Karpas-422 (cell line): Measurements from ENCODE around the gene TLE1. TPM values are rescaled to one million over a fixed set of nuclear protein-coding genes. Genes with fewer than 3 reads are reported as not detected.

Experiments used
- DNase-seq: peaks from one replicate; pipeline ENCODE4 v3.0.0-alpha.2; 2015
- H2AFZ ChIP-seq: fragments of 200-600 bp; sonication (generic); 2 replicates; pipeline ENCODE4 v1.6.1; 2014; ENCODE audit warnings: antibody characterized with exemption, low read length, mixed read lengths
- H3K27ac ChIP-seq: fragments of 200-600 bp; sonication (generic); 2 replicates; pipeline ENCODE4 v1.5.1; 2014; ENCODE audit warnings: mild to moderate bottlenecking, low read length, moderate library complexity
- H3K27me3 ChIP-seq: fragments of 200-600 bp; sonication (generic); 2 replicates; pipeline ENCODE4 v1.6.1; 2014; ENCODE audit warnings: low read length, mixed read lengths
- H3K36me3 ChIP-seq: fragments of 200-600 bp; sonication (generic); 2 replicates; pipeline ENCODE4 v1.6.1; 2014; ENCODE audit warnings: low read length, mixed read lengths; ENCODE audit not compliant: insufficient read depth
- H3K4me1 ChIP-seq: fragments of 200-600 bp; sonication (generic); 2 replicates; pipeline ENCODE4 v1.6.1; 2014; ENCODE audit warnings: mild to moderate bottlenecking, low read length, mixed read lengths
- H3K4me2 ChIP-seq: fragments of 200-600 bp; sonication (generic); 2 replicates; pipeline ENCODE4 v1.6.1; 2014; ENCODE audit warnings: low read length, low read depth, mild to moderate bottlenecking; ENCODE audit not compliant: poor library complexity, severe bottlenecking
- H3K4me3 ChIP-seq: fragments of 200-600 bp; sonication (generic); 2 replicates; pipeline ENCODE4 v1.5.1; 2014; ENCODE audit warnings: mild to moderate bottlenecking, antibody characterized with exemption, low read length, mixed read lengths
- H3K79me2 ChIP-seq: fragments of 200-600 bp; sonication (generic); 2 replicates; pipeline ENCODE4 v1.6.1; 2014; ENCODE audit warnings: mild to moderate bottlenecking, low read length, mixed read lengths
- H3K9ac ChIP-seq: fragments of 200-600 bp; sonication (generic); 2 replicates; pipeline ENCODE4 v1.6.0; 2014; ENCODE audit warnings: low read length
- H3K9me2 ChIP-seq: fragments of 200-600 bp; sonication (generic), shearing (Covaris generic); replicated peaks from 2 replicates; pipeline ENCODE4 v1.6.0; 2014; ENCODE audit warnings: mild to moderate bottlenecking, low read length, moderate library complexity; ENCODE audit not compliant: insufficient read depth
- H3K9me3 ChIP-seq: fragments of 300-700, 200-600 bp; sonication (generic); 2 replicates; pipeline ENCODE4 v1.6.1; 2014; ENCODE audit warnings: low read length, mixed read lengths
- H4K20me1 ChIP-seq: fragments of 200-600 bp; sonication (generic); 2 replicates; pipeline ENCODE4 v1.6.1; 2014; ENCODE audit warnings: mild to moderate bottlenecking, antibody characterized with exemption, low read length, low read depth; ENCODE audit not compliant: insufficient read depth
- total RNA-seq: library from RNA; depleted of rRNA; stranded (reverse); fragments of >200 nt; shearing (Covaris generic); gene quantifications from 2 replicates; pipeline ENCODE4 v1.2.3, GENCODE V29; 2014; ENCODE audit warnings: low replicate concordance

The TLE1 gene
- total RNA-seq, 1 experiment from 2014 or later, result not detected

DNA sequence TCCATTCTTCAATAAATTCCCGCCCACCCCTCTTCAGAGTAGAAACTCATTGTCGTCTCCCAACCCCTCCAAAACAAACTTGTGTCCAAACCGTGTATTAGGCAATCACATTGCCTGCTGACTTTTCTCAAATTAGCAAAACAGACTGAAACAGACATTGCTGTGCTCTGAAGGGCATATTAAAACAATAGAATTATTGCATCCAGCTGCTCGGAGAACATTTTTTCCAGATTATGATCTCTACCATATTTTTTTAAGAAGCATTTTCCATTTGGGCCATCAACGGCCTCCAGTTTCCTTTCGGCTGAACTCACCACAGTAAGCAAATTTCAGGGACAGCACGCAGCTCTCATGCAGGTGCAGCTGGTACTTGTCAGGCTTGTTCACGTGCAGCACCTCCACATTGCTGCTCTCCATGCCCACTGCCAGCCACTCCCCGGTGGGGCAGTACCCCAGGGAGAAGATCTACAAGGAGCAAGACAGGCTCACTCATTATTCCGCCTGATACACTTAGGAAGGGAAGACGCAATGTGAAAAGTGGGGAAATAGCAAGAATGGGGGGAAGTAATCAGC lies 104.1 kb downstream of the TLE1 start:
- Histone ChIP-seq H3K9ac (no peak overlapping the region), H3K4me3 (no peak overlapping the region), H4K20me1 (no peaks in the 10 kb centered on the region), H3K36me3 (no peaks in the 10 kb centered on the region), H3K4me1 (no peaks in the 10 kb centered on the region), H3K79me2 (no peaks in the 10 kb centered on the region), H3K27ac (no peak overlapping the region), H3K9me2 (no peaks in the 10 kb centered on the region), H3K9me3 (peaks cover 10% of the 10 kb centered on the region; the same call in 1 of the 2 replicates), H3K4me2 (no peak overlapping the region), H3K27me3 (no peaks in the 10 kb centered on the region), H2AFZ (no peak overlapping the region)
- DNase-seq, result no peak

GRCh38 chr9:81584099-81584498 lies 105.2 kb downstream of the TLE1 start:
- no peaks in the 10 kb centered on the region for H3K9me2 ChIP-seq
- H3K36me3 ChIP-seq, result no peaks in the 10 kb centered on the region
- H3K4me3 ChIP-seq, result no peak overlapping the region
- no peak overlapping the region for H3K27ac ChIP-seq
- H3K27me3 ChIP-seq, result no peaks in the 10 kb centered on the region
- no peak overlapping the region for H3K9ac ChIP-seq
- no peaks in the 10 kb centered on the region for H3K4me1 ChIP-seq
- no peaks in the 10 kb centered on the region for H3K79me2 ChIP-seq
- no peaks in the 10 kb centered on the region for H4K20me1 ChIP-seq
- peaks cover 8% of the 10 kb centered on the region; the same call in 1 of the 2 replicates for H3K9me3 ChIP-seq
- no peak for DNase-seq
- H3K4me2 ChIP-seq, result no peak overlapping the region
- H2AFZ ChIP-seq, result no peak overlapping the region

- H3K9me3 ChIP-seq, result peaks cover 8% of the 10 kb centered on the region; the same call in 1 of the 2 replicates
- H3K27ac ChIP-seq, result no peak overlapping the region
- DNase-seq, result no peak
- no peaks in the 10 kb centered on the region for H3K27me3 ChIP-seq
- H2AFZ ChIP-seq, result no peak overlapping the region
- H4K20me1 ChIP-seq, result no peaks in the 10 kb centered on the region
- no peaks in the 10 kb centered on the region for H3K9me2 ChIP-seq
- H3K4me1 ChIP-seq, result no peaks in the 10 kb centered on the region
- H3K79me2 ChIP-seq, result no peaks in the 10 kb centered on the region
- no peaks in the 10 kb centered on the region for H3K36me3 ChIP-seq
- H3K9ac ChIP-seq, result no peak overlapping the region
- no peak overlapping the region for H3K4me3 ChIP-seq
- no peak overlapping the region for H3K4me2 ChIP-seq
Observed at GRCh38 chr9:81581986-81582385, 107.4 kb downstream of the TLE1 start.

GRCh38 chr9:81579381-81579780 lies 110.0 kb downstream of the TLE1 start:
- Histone ChIP-seq H3K36me3 (no peaks in the 10 kb centered on the region), H3K79me2 (no peaks in the 10 kb centered on the region), H3K9ac (no peak overlapping the region), H4K20me1 (no peaks in the 10 kb centered on the region), H3K4me2 (no peak overlapping the region), H3K4me3 (no peak overlapping the region), H3K27ac (no peak overlapping the region), H3K27me3 (no peaks in the 10 kb centered on the region), H3K9me3 (peaks cover 19% of the 10 kb centered on the region), H2AFZ (no peak overlapping the region), H3K4me1 (no peaks in the 10 kb centered on the region), H3K9me2 (no peaks in the 10 kb centered on the region)
- DNase-seq, result no peak

- Histone ChIP-seq H2AFZ (no peak overlapping the region), H3K4me3 (no peak overlapping the region), H3K27me3 (no peaks in the 10 kb centered on the region), H3K79me2 (no peaks in the 10 kb centered on the region), H3K36me3 (no peaks in the 10 kb centered on the region), H3K9me3 (peaks cover 25% of the 10 kb centered on the region), H3K27ac (no peak overlapping the region), H4K20me1 (no peaks in the 10 kb centered on the region), H3K9me2 (no peaks in the 10 kb centered on the region), H3K9ac (no peak overlapping the region), H3K4me2 (no peak overlapping the region), H3K4me1 (no peaks in the 10 kb centered on the region)
- no peak for DNase-seq
Observed at GRCh38 chr9:81578606-81579005, 110.7 kb downstream of the TLE1 start.

- no peak for DNase-seq
- H3K27ac ChIP-seq, result no peak overlapping the region
- H3K4me2 ChIP-seq, result no peak overlapping the region
Observed at GRCh38 chr9:81575956-81576355, 113.4 kb downstream of the TLE1 start.

DNA sequence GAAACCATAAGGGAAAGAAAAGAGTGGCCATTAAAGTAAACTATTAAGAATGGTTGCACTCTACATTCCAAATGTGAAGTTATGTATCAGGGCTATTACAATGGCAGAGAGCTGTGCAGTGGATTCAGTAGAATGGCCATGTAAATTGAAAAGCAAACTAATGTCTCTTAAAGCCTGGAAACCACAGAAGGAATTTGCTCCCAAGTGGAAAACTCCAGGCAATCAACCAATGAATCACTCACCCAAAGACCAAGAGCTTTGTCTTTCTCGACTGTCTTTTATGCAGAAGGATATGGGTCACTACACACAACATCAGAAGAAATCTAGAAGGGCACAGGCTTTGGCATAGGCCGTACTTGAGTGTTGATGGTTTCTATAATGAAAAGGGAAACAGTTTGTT lies 114.9 kb downstream of the TLE1 start:
- Histone ChIP-seq H3K9me2 (no peaks in the 10 kb centered on the region), H4K20me1 (no peaks in the 10 kb centered on the region), H3K79me2 (no peaks in the 10 kb centered on the region), H3K4me1 (no peaks in the 10 kb centered on the region), H3K9me3 (peaks cover 24% of the 10 kb centered on the region), H3K36me3 (no peaks in the 10 kb centered on the region), H3K4me2 (no peak overlapping the region), H2AFZ (no peak overlapping the region), H3K9ac (no peak overlapping the region), H3K27me3 (no peaks in the 10 kb centered on the region), H3K4me3 (no peak overlapping the region), H3K27ac (no peak overlapping the region)
- DNase-seq, result no peak

More at GRCh38 chr9:81575956-81576355, 113.4 kb downstream of the TLE1 start:
- H3K9me2 ChIP-seq, result no peaks in the 10 kb centered on the region
- H3K27me3 ChIP-seq, result no peaks in the 10 kb centered on the region
- no peaks in the 10 kb centered on the region for H3K36me3 ChIP-seq
- no peak overlapping the region for H3K4me3 ChIP-seq
- no peaks in the 10 kb centered on the region for H4K20me1 ChIP-seq
- H3K4me1 ChIP-seq, result no peaks in the 10 kb centered on the region
- H3K79me2 ChIP-seq, result no peaks in the 10 kb centered on the region
- no peak overlapping the region for H2AFZ ChIP-seq
- H3K9me3 ChIP-seq, result peaks cover 25% of the 10 kb centered on the region
- no peak overlapping the region for H3K9ac ChIP-seq

DNA sequence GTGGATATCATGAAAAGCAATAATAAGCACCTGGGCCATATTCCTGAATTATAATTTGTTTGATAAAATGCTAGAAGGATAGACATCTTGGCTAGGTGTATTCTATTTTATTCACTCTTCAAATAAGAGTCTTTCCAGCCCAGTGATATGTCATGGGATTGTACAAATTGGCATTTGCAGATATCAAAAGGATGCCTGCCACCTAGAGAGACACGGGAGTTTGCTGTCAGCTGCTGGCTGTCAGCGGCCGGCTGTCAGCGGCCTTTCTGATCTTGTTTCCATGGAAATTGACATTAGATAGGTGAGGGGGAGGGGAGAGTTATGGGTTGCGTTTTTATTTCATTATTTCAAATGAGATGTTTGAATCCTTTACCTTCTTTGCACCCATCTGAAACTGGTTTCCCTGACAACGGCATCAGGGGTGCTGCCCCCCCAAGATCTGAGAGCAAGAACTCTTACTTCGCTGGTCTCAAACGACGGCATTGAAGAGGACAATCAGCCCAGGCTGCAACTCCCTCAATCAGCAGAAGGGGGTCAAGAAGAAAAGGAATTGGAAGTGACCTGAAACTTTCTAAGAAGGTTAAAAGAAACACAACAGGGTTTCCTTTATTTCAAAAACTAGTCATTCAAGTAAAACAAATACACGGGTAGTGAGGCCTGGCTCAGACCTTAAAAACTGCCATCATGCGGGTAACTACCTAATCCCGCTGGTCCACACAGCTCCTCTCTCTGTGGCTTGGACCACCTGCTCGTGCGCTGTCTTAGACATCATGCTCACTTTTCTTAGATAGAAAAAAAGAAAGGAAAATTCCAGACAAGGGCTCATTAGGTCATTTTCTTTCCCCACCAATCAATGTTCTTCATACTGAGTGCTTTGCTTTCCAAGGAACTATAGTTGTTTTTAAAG lies 115.7 kb downstream of the TLE1 start:
- DNase-seq, result no peak
- no peaks in the 10 kb centered on the region for H4K20me1 ChIP-seq
- H3K9ac ChIP-seq, result no peak overlapping the region
- H3K4me2 ChIP-seq, result no peak overlapping the region
- H3K36me3 ChIP-seq, result no peaks in the 10 kb centered on the region
- H3K79me2 ChIP-seq, result no peaks in the 10 kb centered on the region
- H3K27ac ChIP-seq, result no peak overlapping the region
- H3K4me1 ChIP-seq, result no peaks in the 10 kb centered on the region
- H3K9me3 ChIP-seq, result peaks cover 21% of the 10 kb centered on the region
- H3K27me3 ChIP-seq, result no peaks in the 10 kb centered on the region
- H2AFZ ChIP-seq, result no peak overlapping the region
- H3K4me3 ChIP-seq, result no peak overlapping the region
- no peaks in the 10 kb centered on the region for H3K9me2 ChIP-seq
